HG02759 (cell line): Measurements from ENCODE around the gene WNT5A.

Experiments used
- ATAC-seq: cut with Tn5 transposase; IDR thresholded peaks from one replicate; pipeline ENCODE4 v1.9.1; 2021; ENCODE audit warnings: mild to moderate bottlenecking, moderate library complexity; ENCODE audit not compliant: unreplicated experiment

Gene WNT5A

GRCh38 chr3:55453886-55454496, 33.1 kb downstream of the WNT5A start:
- ATAC-seq = no peak

- ATAC-seq = no peak
Measured at GRCh38 chr3:55452886-55453285, 34.2 kb downstream of the WNT5A start.

GRCh38 chr3:55449527-55449926, 37.6 kb downstream of the WNT5A start:
- ATAC-seq = no peak

DNA sequence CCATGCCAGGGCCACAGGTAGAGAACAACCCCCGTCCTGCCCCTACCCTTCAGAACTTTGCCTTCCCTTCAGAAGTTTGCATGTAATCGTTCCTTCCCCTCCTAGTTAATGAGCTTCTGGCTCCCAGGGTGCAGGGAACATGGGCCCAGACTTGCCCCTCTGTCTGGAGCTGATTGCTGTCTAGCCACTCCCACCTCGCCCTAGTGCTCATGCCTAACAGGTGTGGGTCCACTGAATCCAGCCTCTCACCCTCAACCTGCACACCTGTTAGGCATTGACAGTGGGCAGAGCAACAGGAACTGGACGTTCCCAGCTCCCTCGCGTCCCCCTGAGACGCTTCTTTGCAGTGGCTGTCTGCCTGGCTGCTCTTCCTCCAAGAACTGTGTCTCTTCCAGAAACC, 40.3 kb downstream of the WNT5A start:
- ATAC-seq = no peak

DNA sequence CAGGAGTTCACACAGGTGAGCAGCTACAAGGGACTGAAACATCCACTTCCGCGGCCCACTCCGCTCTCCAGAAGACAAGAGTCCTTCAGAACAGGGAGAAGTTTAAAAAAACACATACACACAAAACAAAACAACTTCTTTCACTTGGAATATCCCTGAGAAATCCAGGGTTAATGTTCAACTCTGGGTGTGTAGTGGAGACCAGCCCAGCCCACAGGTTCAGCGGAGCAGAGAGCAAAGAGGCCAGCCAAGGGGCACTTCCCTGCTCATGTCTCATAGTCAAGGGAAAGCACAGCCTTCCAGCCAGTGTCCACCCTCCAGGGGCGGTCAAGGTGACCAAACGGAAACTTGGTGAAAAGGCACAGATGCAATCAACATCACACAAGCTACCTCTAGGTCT, 41.6 kb downstream of the WNT5A start:
- ATAC-seq = no peak

DNA sequence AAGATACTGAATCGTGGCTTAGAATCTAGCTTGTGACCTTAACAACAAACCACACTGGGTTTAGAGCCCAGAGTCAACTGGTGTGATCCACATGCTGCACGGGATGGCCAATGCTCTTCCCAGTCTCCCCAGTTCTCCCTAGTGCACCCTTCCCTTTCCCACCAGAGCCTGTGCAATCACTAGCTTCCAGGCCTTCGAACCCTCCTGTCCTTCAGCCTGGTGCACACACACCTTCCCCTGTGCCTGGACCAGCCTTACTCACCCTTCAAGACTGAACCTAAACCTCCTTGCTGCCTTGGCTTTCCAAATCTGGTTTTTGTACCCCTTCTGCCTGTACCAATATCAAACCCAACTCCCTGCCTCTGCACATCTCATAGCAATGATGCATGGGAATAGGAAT, 43.8 kb downstream of the WNT5A start:
- no peak for ATAC-seq

- no peak for ATAC-seq
Measured at GRCh38 chr3:55442861-55443260, 44.2 kb downstream of the WNT5A start.

DNA sequence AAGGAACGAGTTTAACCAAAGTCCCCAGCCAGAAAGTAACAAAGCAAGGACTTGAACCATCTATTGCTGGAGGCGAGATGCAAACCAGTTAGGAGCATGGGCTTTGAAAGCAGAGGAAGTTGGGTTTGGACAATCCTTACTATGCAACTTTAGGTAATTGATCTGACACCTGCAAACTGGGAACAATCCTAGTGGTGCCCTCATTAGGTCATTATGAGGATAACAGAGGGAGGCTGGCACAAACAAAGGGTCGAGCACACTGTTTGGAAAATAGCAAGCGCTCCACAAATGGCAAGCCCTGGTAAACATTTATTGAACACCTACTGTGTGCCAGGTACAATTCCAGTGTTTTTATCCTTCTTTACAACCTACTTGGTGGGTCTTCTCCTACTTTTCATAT, 45.6 kb downstream of the WNT5A start:
- no peak for ATAC-seq

DNA sequence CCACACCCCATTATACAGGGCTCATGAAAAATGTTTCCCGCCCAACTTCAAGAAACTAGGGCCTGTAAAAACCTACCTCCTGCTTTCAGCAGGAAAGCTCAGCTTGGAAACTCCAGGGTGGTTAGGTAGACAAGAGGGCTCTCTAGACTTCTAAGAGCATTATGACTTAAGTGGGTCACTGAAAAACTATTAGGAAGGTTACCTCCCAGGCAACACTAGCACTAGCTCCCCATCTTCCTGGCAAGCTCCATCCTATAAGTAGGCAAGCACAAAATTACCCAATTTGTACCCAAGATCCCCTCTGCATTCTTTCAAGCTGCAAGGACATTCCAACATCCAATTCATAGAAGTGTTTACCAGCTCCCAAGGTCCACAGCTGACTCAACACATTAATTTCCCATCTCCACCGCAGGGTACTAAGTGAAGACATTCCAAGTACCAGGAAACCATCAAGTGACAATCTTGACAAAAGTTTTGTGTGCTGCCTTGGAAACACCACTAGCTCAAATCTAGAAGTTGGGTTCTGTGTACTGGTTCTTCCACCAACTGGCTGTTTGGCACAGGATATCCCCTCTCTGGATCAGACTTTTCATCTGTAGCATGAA, 46.9 kb downstream of the WNT5A start:
- ATAC-seq = no peak

- no peak for ATAC-seq
Measured at GRCh38 chr3:55439657-55440056, 47.4 kb downstream of the WNT5A start.

GRCh38 chr3:55436644-55437043, 50.5 kb downstream of the WNT5A start:
- no peak for ATAC-seq

- no peak for ATAC-seq
Measured at GRCh38 chr3:55435491-55435890, 51.6 kb downstream of the WNT5A start.

- no peak for ATAC-seq
Measured at GRCh38 chr3:55434789-55435188, 52.3 kb downstream of the WNT5A start.

- no peak for ATAC-seq
Measured at GRCh38 chr3:55431041-55431440, 56.1 kb downstream of the WNT5A start.

DNA sequence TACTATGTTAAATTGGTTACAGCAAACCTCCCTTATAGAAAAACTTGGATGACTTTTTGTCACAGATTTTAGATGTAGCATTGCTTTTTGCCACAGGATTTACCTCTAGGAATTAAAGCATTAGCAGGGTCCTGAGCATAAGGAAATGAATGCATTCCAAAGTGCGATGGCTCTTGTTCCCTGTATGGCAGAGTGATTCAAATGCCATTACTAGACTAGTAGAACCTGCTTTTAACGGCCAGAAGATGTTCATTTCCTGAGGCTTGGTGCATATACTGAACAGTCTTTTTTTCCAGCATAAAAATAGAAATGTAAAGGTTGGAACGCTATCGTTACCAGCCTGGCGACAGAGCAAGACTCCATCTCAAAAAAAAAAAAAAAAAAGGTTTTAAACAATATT, 59.4 kb downstream of the WNT5A start:
- no peak for ATAC-seq

DNA sequence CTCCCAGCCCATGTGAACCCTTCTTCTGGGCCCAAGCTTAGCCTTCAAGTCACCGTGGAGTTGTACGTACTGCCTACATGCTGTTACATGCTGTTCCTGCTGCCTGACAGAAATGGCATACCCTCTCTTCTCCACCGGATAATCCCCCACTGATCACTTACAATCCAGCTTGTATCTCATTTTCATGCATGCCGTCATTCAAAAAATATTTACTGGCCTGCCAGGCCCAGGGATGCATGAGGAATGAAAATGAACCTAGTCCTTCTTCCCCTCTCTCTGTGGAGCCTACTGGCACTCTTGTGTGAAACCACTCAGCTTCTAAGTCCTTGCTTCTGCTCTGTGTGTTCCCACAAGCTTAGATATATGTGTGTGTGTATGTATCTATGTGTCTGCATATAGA, 60.6 kb downstream of the WNT5A start:
- no peak for ATAC-seq

DNA sequence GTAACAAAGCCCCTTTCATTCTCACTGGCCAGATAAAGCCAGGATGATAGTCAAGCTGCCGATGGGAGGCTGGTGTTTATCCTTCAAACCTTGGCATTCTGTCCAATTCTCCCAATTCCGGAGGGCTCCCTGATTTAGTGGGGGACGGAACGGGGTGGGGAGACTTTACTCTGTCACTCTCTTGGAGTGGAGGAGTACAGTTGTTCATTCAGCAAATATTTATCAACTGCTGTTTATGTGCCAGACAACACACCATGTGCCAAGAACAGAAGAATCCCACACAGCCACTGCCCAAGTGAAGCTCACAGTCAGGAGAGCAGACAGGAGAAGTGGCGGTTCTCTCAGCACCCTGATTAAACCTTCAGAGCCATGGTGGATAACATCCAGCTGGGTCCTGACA, 63.3 kb downstream of the WNT5A start:
- no peak for ATAC-seq

DNA sequence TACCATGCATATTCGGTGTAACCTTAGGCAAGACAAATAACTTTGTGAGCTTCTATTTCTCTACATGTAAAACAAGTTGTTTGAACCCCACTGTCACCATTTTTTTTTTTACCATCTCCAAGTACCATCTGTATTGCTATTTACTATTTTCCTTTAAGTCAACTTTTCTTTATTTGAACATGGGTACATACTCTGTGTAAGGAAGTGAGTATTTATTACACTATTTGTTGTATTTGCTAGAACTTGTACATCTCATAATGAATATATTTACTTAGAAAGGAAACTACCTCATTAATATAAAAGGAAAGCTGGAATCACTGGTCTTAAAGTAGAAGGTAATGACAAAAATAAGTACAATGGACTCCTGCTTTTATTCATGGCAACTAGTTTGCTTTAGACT, 69.9 kb downstream of the WNT5A start:
- no peak for ATAC-seq

DNA sequence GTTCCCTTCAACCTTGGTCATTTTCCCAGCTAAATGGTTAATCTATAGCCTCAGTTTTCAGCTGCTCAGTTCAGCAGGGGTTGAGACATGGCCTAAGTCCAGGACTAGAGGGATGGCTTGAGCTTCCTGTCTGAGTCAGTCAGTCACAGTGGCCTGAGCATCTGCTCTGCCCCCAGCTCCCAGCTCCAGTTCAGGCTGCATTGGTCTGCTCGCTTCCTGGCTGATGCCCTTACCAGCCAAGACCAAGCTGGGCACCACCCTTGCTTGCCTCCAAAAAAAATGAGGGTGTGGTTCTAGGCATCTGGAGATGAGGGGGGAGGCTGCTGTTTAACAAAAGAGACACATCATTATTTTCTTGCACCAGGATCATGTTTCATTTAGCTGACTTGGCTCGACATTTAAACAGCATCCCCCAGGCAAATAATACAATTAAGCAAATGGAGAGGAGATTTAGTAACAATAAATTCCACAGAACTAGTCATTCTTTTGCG, 70.7 kb downstream of the WNT5A start:
- ATAC-seq = no peak
